ENCODE measurements around the gene PTMA.

GRCh38 chr2:231688719-231689118 is 19.6 kb upstream of the PTMA start:
- TF ChIP-seq CTCF (IDR thresholded peaks at IDR 0.05) = no peak
- TF ChIP-seq POLR2A (IDR thresholded peaks at IDR 0.05) = no peak

All from lower leg skin (tissue), 3 donors.